Measurements from ENCODE around the gene PLAGL2.

DNA sequence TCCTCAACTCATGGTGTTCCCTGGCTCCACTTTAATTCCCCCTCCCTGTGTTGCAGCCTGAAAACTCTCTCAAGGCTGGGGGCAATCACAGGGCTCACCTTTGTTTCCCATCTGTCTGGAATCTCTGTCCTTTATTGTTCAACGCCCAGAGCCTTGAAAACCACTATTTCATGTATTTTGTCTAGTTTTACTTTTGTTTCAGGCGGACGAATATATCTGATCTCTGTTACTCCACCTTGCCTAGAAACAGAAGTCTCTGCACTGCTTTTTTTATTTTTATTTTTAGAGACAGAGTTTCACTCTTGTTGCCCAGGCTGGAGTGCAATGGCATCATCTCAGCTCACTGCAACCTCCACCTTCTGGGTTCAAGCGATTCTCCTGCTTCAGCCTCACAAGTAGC is 27.6 kb downstream of the PLAGL2 start:
- TF ChIP-seq, protein P1, sequence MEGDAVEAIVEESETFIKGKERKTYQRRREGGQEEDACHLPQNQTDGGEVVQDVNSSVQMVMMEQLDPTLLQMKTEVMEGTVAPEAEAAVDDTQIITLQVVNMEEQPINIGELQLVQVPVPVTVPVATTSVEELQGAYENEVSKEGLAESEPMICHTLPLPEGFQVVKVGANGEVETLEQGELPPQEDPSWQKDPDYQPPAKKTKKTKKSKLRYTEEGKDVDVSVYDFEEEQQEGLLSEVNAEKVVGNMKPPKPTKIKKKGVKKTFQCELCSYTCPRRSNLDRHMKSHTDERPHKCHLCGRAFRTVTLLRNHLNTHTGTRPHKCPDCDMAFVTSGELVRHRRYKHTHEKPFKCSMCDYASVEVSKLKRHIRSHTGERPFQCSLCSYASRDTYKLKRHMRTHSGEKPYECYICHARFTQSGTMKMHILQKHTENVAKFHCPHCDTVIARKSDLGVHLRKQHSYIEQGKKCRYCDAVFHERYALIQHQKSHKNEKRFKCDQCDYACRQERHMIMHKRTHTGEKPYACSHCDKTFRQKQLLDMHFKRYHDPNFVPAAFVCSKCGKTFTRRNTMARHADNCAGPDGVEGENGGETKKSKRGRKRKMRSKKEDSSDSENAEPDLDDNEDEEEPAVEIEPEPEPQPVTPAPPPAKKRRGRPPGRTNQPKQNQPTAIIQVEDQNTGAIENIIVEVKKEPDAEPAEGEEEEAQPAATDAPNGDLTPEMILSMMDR (IDR thresholded peaks at IDR 0.05) = no peak
- no peak for TF ChIP-seq ZFX (IDR thresholded peaks at IDR 0.05; ENCODE audit: borderline replicate concordance)

Data from 22Rv1 (cell line).